MCF 10A (cell line): ENCODE measurements around the gene DNAH17. TPM values are rescaled to one million over a fixed set of nuclear protein-coding genes. Genes with fewer than 3 reads are reported as not detected.

Source experiments
- BruUV-seq: library from RNA; stranded (reverse); fragments of 400-500 nt; replicated peaks from 2 replicates; lab custom pipeline; 2021; lab: Mats Ljungman, UMichigan
- CTCF ChIA-PET: fragments of 300-600 bp; sonication (Branson Sonifier 250); formaldehyde crosslinking; extraction: SDS; loops from one replicate; lab custom pipeline; 2021; ENCODE audit warnings: antibody characterized with exemption, inconsistent platforms; lab: Yijun Ruan, JAX
- POLR2A ChIA-PET: fragments of 300-600, 350-650 bp; sonication (Branson Sonifier 250); formaldehyde crosslinking; extraction: SDS; loops from one replicate; lab custom pipeline; 2020; ENCODE audit warnings: antibody characterized with exemption, inconsistent platforms; lab: Yijun Ruan, JAX
- DNase-seq: peaks from one replicate; pipeline ENCODE4 v3.0.0-alpha.2; 2018; ENCODE audit not compliant: unreplicated experiment
- H3K27ac Mint-ChIP-seq: one replicate; pipeline ENCODE4 v1.8.0; 2022; ENCODE audit warnings: mild to moderate bottlenecking, low read depth, mixed read lengths; ENCODE audit not compliant: unreplicated experiment
- H3K27me3 Mint-ChIP-seq: one replicate; pipeline ENCODE4 v1.8.0; 2022; ENCODE audit warnings: mixed read lengths; ENCODE audit not compliant: insufficient read depth, unreplicated experiment
- H3K36me3 Mint-ChIP-seq: one replicate; pipeline ENCODE4 v1.8.0; 2022; ENCODE audit warnings: mild to moderate bottlenecking, moderate library complexity, mixed read lengths; ENCODE audit not compliant: insufficient read depth, unreplicated experiment
- H3K4me1 Mint-ChIP-seq: one replicate; pipeline ENCODE4 v1.8.0; 2022; ENCODE audit warnings: mixed read lengths; ENCODE audit not compliant: insufficient read depth, unreplicated experiment
- H3K4me3 Mint-ChIP-seq: one replicate; pipeline ENCODE4 v1.8.0; 2022; ENCODE audit warnings: mild to moderate bottlenecking, moderate library complexity, mixed read lengths; ENCODE audit not compliant: unreplicated experiment
- H3K9me3 Mint-ChIP-seq: one replicate; pipeline ENCODE4 v1.8.0; 2022; ENCODE audit warnings: mixed read lengths; ENCODE audit not compliant: unreplicated experiment
- CTCF ChIP-seq: fragments of 200-600 bp; IDR thresholded peaks from one replicate; pipeline ENCODE4 v1.8.0; 2022; ENCODE audit warnings: antibody characterized with exemption, mild to moderate bottlenecking; ENCODE audit not compliant: unreplicated experiment
- intact Hi-C: fragments of 100-400 bp; cut with micrococcal nuclease; formaldehyde crosslinking; loops from 2 replicates; pipeline ENCODE4 v1.14.1; 2022
- total RNA-seq: library from RNA; stranded (reverse); gene quantifications from 2 replicates; pipeline ENCODE4 v1.2.3, GENCODE V29; 2022

The DNAH17 gene
- total RNA-seq, 1 experiment from 2014 or later = not detected

DNA sequence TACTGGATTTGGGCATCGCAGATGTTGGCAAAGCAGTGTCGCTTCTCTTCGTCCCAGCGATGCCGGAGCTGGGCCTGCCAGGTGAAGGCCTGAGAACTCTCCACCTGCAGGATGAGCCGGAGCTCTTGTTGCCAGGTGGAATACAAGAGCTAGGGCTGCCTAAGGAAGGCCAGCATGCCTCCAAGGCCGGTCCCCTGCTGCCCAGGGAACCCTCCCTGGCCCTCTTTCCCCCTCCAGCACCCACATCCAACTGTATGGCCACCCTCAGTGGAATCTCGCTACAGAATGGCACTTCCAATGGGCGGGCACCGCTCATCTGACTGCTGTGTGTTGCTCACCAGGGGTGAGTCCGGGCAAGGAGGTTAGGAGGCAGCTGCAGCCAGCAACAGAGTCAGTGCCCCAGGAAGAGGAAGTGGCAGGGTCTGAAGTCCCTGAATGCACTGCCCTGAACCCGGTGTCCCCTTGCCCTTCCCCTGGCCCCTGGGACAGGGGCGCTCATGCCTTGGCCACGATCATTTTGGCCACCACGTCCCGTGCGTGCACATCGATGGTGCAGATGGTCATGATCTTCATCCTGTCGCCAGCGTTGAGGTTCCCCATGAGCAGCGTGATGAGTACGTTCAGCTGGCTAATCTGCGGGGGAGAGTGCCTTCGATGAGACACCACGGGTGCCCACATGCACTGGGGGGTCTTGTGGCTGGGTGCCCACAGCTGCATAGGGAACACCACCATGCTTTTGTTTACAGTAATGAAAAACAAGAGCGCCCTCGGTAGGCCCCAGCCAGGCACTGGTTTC is 75.8 kb downstream of the DNAH17 start:
- Mint-ChIP-seq H3K4me3 (no peak overlapping the region), H3K9me3 (no peaks in the 10 kb centered on the region), H3K4me1 (peaks cover 6% of the 10 kb centered on the region), H3K27ac (no peak overlapping the region), H3K36me3 (no peaks in the 10 kb centered on the region), H3K27me3 (no peaks in the 10 kb centered on the region)
- intact Hi-C loops = no loop called here
- no peak for TF ChIP-seq CTCF
- ChIA-PET CTCF (interaction anchor here (0.7 kb wide), 1 partner anchor 205 kb away, joined by 8 read pairs; no protein-coding TSS in a partner anchor), POLR2A (no interaction called here)
- BruUV-seq = no TSS peak
- DNase-seq = no peak

DNA sequence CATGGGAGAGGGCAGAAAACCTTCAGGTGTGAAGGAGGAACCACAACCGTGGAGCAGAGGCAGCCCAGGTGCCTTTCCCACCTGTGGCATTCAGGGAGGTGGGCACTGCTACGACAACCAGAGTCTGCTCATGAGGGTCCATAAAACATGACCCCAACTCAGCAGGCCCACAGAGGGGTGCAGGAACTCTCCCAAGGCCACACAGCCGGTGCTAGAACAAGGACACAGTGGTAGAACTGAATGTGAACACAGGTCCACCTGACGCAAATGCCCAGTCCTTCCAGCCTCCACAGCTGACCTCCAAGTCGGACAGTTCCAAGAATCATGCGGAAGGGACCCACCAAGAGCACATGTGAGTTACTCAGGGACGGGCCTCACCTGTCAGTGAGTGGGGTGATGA is 76.4 kb downstream of the DNAH17 start:
- Mint-ChIP-seq H3K4me3 (no peak overlapping the region), H3K9me3 (no peaks in the 10 kb centered on the region), H3K27ac (no peak overlapping the region), H3K27me3 (no peaks in the 10 kb centered on the region), H3K4me1 (peaks cover 6% of the 10 kb centered on the region), H3K36me3 (no peaks in the 10 kb centered on the region)
- BruUV-seq = no TSS peak
- TF ChIP-seq CTCF = no peak
- intact Hi-C loops = no loop called here
- ChIA-PET POLR2A (no interaction called here), CTCF (no interaction called here)
- DNase-seq = no peak

DNA sequence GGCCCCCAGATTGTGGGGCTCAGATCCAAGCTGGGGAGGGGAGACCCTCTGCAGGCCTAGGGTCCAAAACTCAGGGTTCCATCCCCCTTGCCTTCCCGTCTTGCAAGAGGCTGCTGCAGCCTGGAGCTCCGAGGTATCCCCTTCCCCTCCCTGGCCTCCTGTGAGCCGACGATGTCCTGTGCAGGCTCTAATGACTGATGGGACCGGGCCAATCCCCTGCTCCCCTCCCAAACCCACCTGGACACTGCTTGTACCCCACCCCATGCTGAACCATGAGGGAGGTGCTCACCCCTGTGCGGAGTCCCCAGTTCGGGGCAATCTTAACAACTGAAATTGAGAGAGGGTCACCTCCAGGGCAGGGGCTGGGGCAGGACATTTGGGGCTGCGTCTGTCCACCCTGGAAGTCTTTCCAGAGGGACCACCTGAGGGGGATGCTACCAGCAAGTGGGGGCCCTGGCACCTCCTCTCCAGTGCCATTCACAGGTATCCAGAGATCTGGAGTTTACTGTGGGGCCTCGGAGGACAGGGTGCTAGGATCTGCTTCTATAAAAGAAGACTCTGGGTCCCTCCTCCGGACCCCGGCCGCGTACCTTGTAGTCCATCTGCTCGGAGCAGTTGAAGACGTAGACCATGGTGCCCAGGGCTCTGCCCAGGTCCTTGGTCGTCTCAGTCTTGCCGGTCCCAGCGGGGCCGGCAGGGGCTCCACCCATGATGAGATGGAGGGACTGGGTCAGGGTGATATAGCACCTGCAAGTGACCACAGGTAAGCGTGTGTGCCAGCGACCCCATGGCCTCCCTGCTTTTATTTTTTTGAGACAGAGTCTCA is 77.3 kb downstream of the DNAH17 start:
- Mint-ChIP-seq H3K27me3 (no peaks in the 10 kb centered on the region), H3K27ac (no peak overlapping the region), H3K9me3 (no peaks in the 10 kb centered on the region), H3K4me3 (no peak overlapping the region), H3K4me1 (no peaks in the 10 kb centered on the region), H3K36me3 (no peaks in the 10 kb centered on the region)
- ChIA-PET POLR2A (no interaction called here), CTCF (interaction anchor here (0.6 to 1.7 kb wide), 2 partner anchors 209 to 438 kb away, joined by 3 to 10 read pairs; no protein-coding TSS in a partner anchor)
- DNase-seq = no peak
- intact Hi-C loops = no loop called here
- no TSS peak for BruUV-seq
- no peak for TF ChIP-seq CTCF

- Mint-ChIP-seq H3K4me3 (no peak overlapping the region), H3K9me3 (no peaks in the 10 kb centered on the region), H3K4me1 (no peaks in the 10 kb centered on the region), H3K27ac (no peak overlapping the region), H3K36me3 (no peaks in the 10 kb centered on the region), H3K27me3 (no peaks in the 10 kb centered on the region)
- no peak for DNase-seq
- no TSS peak for BruUV-seq
- TF ChIP-seq CTCF = no peak
- ChIA-PET CTCF (interaction anchor here (0.6 to 1.7 kb wide), 3 partner anchors 14 to 210 kb away, joined by 3 to 10 read pairs (median 4); partner anchors contain the start of gene DNAH17), POLR2A (no interaction called here)
- intact Hi-C loops = no loop called here
Measured at GRCh38 chr17:78498848-78499247, 78.3 kb downstream of the DNAH17 start.
